CD14-positive monocyte (primary cell): ENCODE results near the gene KIF1B. TPM values are rescaled to one million over a fixed set of nuclear protein-coding genes. Genes with fewer than 3 reads are reported as not detected.

ENCODE experiments used
- DNase-seq, 3 donors: peaks; one replicate each; pipeline ENCODE4 v3.0.0-alpha.2; 2011 to 2022
- H2AFZ ChIP-seq: 2 replicates; pipeline ENCODE4 v1.6.0; 2012; ENCODE audit warnings: mild to moderate bottlenecking, low read depth, low read length, inconsistent platforms; ENCODE audit not compliant: insufficient read depth, poor library complexity, severe bottlenecking
- H3K27ac ChIP-seq, 2 donors: 1 replicate in 1 of 2; 2 replicates in 1 of 2; pipeline ENCODE4 v1.5.1; 2012 to 2013; ENCODE audit warnings: low read length in 2 of 2, control low read depth in 1 of 2, inconsistent platforms in 1 of 2, low read depth in 1 of 2, mild to moderate bottlenecking in 1 of 2
- H3K27me3 ChIP-seq, 2 donors: one replicate each; pipeline versions ENCODE4 v1.6.0 to v1.6.1; 2011 to 2013; ENCODE audit warnings: low read length in 2 of 2; ENCODE audit not compliant: control insufficient read depth in 2 of 2, insufficient read depth in 2 of 2
- H3K36me3 ChIP-seq, 2 donors: replicated peaks in 1 of 2; 1 replicate in 1 of 2; 2 replicates in 1 of 2; pipeline versions ENCODE4 v1.5.1 to v1.6.1; 2012 to 2013; ENCODE audit warnings: low read length in 2 of 2, control low read depth in 1 of 2, inconsistent platforms in 1 of 2, mild to moderate bottlenecking in 1 of 2; ENCODE audit not compliant: insufficient read depth in 2 of 2, control insufficient read depth in 1 of 2
- H3K4me1 ChIP-seq, 2 donors: 1 replicate in 1 of 2; 2 replicates in 1 of 2; pipeline versions ENCODE4 v1.5.1 to v1.6.1; 2012 to 2013; ENCODE audit warnings: low read length in 2 of 2, control low read depth in 1 of 2, inconsistent platforms in 1 of 2, mild to moderate bottlenecking in 1 of 2, moderate library complexity in 1 of 2; ENCODE audit not compliant: insufficient read depth in 2 of 2, control insufficient read depth in 1 of 2
- H3K4me2 ChIP-seq: replicated peaks from 2 replicates; pipeline ENCODE3; 2012; ENCODE audit warnings: low read length, moderate library complexity, mild to moderate bottlenecking; ENCODE audit not compliant: poor library complexity, severe bottlenecking; ENCODE audit errors: extremely low read depth
- H3K4me3 ChIP-seq, 3 experiments: fragments of 200-600 bp in 1 of 3; sonication (generic) in 1 of 3; replicated peaks in 1 of 3; 1 replicate in 2 of 3; 2 replicates in 1 of 3; pipeline ENCODE4 v1.5.1; 2011 to 2013; ENCODE audit warnings: low read length in 3 of 3, mild to moderate bottlenecking in 3 of 3, control low read depth in 2 of 3, low read depth in 2 of 3, inconsistent platforms in 1 of 3, moderate library complexity in 1 of 3
- H3K79me2 ChIP-seq: 2 replicates; pipeline ENCODE4 v1.6.0; 2012; ENCODE audit warnings: mild to moderate bottlenecking, control low read depth, inconsistent platforms, low read length, moderate library complexity; ENCODE audit not compliant: insufficient read depth
- H3K9ac ChIP-seq: 2 replicates; pipeline ENCODE4 v1.6.0; 2017; ENCODE audit warnings: low read length, mild to moderate bottlenecking; ENCODE audit not compliant: insufficient read depth, poor library complexity, severe bottlenecking
- H3K9me3 ChIP-seq, 2 donors: replicated peaks in 1 of 2; 1 replicate in 1 of 2; 2 replicates in 1 of 2; pipeline versions ENCODE4 v1.5.1 to v1.6.1; 2012 to 2013; ENCODE audit warnings: low read length in 2 of 2, control low read depth in 1 of 2; ENCODE audit not compliant: control insufficient read depth in 1 of 2, insufficient read depth in 1 of 2
- H4K20me1 ChIP-seq: 2 replicates; pipeline ENCODE4 v1.6.0; 2012; ENCODE audit warnings: mild to moderate bottlenecking, low read length, control low read depth, moderate library complexity; ENCODE audit not compliant: insufficient read depth
- H3K27ac Mint-ChIP-seq, 7 donors: one replicate each; pipeline ENCODE4 v1.8.0; 2020; ENCODE audit warnings: mild to moderate bottlenecking in 7 of 7, mixed read lengths in 7 of 7, moderate library complexity in 6 of 7, inconsistent platforms in 2 of 7
- H3K27me3 Mint-ChIP-seq, 3 donors: one replicate each; pipeline ENCODE4 v1.8.0; 2021 to 2022; ENCODE audit warnings: low read depth in 3 of 3, mild to moderate bottlenecking in 3 of 3, mixed read lengths in 3 of 3, moderate library complexity in 3 of 3, inconsistent platforms in 1 of 3
- H3K36me3 Mint-ChIP-seq, 2 donors: one replicate each; pipeline ENCODE4 v1.8.0; 2020; ENCODE audit warnings: mixed read lengths in 2 of 2, inconsistent platforms in 1 of 2, mild to moderate bottlenecking in 1 of 2
- H3K4me1 Mint-ChIP-seq: one replicate; pipeline ENCODE4 v1.8.0; 2020; ENCODE audit warnings: mild to moderate bottlenecking, mixed read lengths
- H3K4me3 Mint-ChIP-seq, 2 donors: one replicate each; pipeline ENCODE4 v1.8.0; 2020; ENCODE audit warnings: mild to moderate bottlenecking in 2 of 2, mixed read lengths in 2 of 2, moderate library complexity in 1 of 2
- H3K9me3 Mint-ChIP-seq, 7 donors: one replicate each; pipeline ENCODE4 v1.8.0; 2020 to 2022; ENCODE audit warnings: mixed read lengths in 7 of 7, mild to moderate bottlenecking in 6 of 7, moderate library complexity in 6 of 7, inconsistent platforms in 2 of 7
- CTCF ChIP-seq: fragments of 200-600 bp; IDR thresholded peaks from one replicate; pipeline ENCODE4 v1.8.0; 2022; ENCODE audit warnings: antibody characterized with exemption, mild to moderate bottlenecking
- WGBS: methylation state at CpG from one replicate; pipeline ENCODE4 v1.1.5; 2013; ENCODE audit warnings: missing lambda C conversion rate; ENCODE audit not compliant: insufficient coverage; 5-methylcytosine and 5-hydroxymethylcytosine counted together
- intact Hi-C, 2 donors: fragments of 100-400 bp; cut with micrococcal nuclease; formaldehyde crosslinking; loops; one replicate each; pipeline versions ENCODE4 v1.15.0 to v1.15.1; 2023
- polyA plus RNA-seq, 3 donors: library from polyadenylated mRNA; depleted of rRNA in 1 of 3; unstranded in 2 of 3; stranded (reverse) in 1 of 3; fragments of 300-500 nt in 2 of 3; fragments of >200 nt in 1 of 3; fragmentation: Illumina TruSeq in 2 of 3; gene quantifications; 1 replicate in 2 of 3; 2 replicates in 1 of 3; pipeline ENCODE4 v1.2.3, GENCODE V29; 2012 to 2021

KIF1B gene
- polyA plus RNA-seq, 3 donors, result 3.0 to 7.0 (median 3.3) TPM

DNA sequence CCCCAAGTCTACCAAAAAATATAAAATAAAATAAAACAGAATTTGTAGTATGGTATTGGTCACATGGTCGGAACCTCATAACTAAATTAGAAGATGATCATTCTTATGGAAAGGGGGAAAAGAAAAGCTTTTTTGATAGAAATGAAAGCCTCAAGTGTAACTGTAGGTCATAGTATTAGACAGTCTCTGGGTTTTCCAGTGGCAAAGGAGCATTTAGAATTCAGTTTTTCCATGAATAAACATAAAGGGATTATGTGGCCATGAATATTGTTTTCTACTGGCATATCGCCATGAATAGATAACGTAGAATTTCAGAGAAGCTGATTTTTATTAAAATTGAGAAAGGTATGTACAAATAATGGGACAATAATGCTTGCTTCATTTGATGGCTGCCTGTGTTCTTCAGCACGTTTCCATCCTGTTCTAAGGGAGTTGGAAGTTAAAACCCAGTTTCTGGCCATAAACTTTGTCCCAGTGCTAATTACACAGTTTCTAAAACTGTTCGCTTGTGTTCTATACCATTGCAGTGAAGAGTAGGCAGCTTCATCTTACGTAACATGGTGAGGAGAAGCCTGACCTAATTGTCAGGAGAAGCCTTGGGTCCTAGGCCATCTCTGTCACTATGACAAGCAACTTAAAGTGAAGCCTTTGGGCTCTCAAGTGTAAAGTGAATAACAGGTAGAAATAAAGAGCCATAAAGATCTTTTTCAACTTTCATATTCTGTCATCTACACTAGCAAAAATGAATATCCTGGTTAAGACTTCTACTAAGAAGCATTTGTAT, 118.0 kb downstream of the KIF1B start:
- Histone ChIP-seq H4K20me1 (no peaks in the 10 kb centered on the region), H3K9me3 (no peaks in the 10 kb centered on the region), H3K4me2 (no peak overlapping the region), H2AFZ (no peak overlapping the region), H3K4me3 (no peak overlapping the region), H3K27me3 (no peaks in the 10 kb centered on the region), H3K79me2 (no peaks in the 10 kb centered on the region), H3K36me3 (peaks cover 34 to 77% of the 10 kb centered on the region in 2 donors), H3K27ac (peak overlapping the region in 1 of 2 donors; percentile 11), H3K4me1 (no peaks in the 10 kb centered on the region), H3K9ac (no peak overlapping the region)
- H3K27me3 Mint-ChIP-seq, result no peaks in the 10 kb centered on the region
- intact Hi-C loops, result no loop called here
- no peak for TF ChIP-seq CTCF
- no peak overlapping the region for H3K4me3 Mint-ChIP-seq
- no peak for DNase-seq
- peaks cover 55 to 57% of the 10 kb centered on the region in 2 donors for H3K36me3 Mint-ChIP-seq
- WGBS, result 93% methylated on average over 3 of the region's 6 CpGs
- no peaks in the 10 kb centered on the region for H3K9me3 Mint-ChIP-seq
- peaks cover 7% of the 10 kb centered on the region for H3K4me1 Mint-ChIP-seq
- peak overlapping the region in 1 of 7 donors; percentile 41 for H3K27ac Mint-ChIP-seq

GRCh38 chr1:10337436-10337835, 127.1 kb downstream of the KIF1B start:
- H3K4me2 ChIP-seq, result no peak overlapping the region
- peaks cover 75 to 92% of the 10 kb centered on the region in 2 donors for H3K36me3 Mint-ChIP-seq
- no peaks in the 10 kb centered on the region for H3K4me1 Mint-ChIP-seq
- H3K4me3 Mint-ChIP-seq, result no peak overlapping the region
- no peaks in the 10 kb centered on the region for H3K79me2 ChIP-seq
- TF ChIP-seq CTCF, result no peak
- no peaks in the 10 kb centered on the region for H4K20me1 ChIP-seq
- H3K27me3 Mint-ChIP-seq, result no peaks in the 10 kb centered on the region
- H3K4me3 ChIP-seq, result no peak overlapping the region
- no peak overlapping the region for H2AFZ ChIP-seq
- DNase-seq, result no peak
- 100% methylated on average over 1 of the region's 3 CpGs for WGBS
- no peaks in the 10 kb centered on the region for H3K27me3 ChIP-seq
- H3K27ac ChIP-seq, result no peak overlapping the region
- no peak overlapping the region for H3K9ac ChIP-seq
- no peaks in the 10 kb centered on the region for H3K9me3 Mint-ChIP-seq
- H3K27ac Mint-ChIP-seq, result no peak overlapping the region
- no peaks in the 10 kb centered on the region for H3K4me1 ChIP-seq
- intact Hi-C loops, result no loop called here
- H3K36me3 ChIP-seq, result peaks cover 76 to 87% of the 10 kb centered on the region in 2 donors
- no peaks in the 10 kb centered on the region for H3K9me3 ChIP-seq
